Osteoblast (primary cell): ENCODE measurements around the gene ANKS6. TPM values are rescaled to one million over a fixed set of nuclear protein-coding genes. Genes with fewer than 3 reads are reported as not detected.

Source experiments
- DNase-seq: peaks from one replicate; pipeline ENCODE4 v3.0.0; 2011; ENCODE audit warnings: low spot score, mixed read lengths; ENCODE audit not compliant: insufficient read length; ENCODE audit errors: missing footprints
- H2AFZ ChIP-seq: 2 replicates; pipeline ENCODE4 v1.6.0; 2011; ENCODE audit warnings: mild to moderate bottlenecking, low read length
- H3K27ac ChIP-seq: 2 replicates; pipeline ENCODE4 v1.5.1; 2011; ENCODE audit warnings: mild to moderate bottlenecking, low read depth, low read length, moderate library complexity
- H3K27me3 ChIP-seq: 2 replicates; pipeline ENCODE4 v1.6.0; 2012; ENCODE audit warnings: mild to moderate bottlenecking, control low read depth, inconsistent platforms, low read length, moderate library complexity; ENCODE audit not compliant: insufficient read depth
- H3K36me3 ChIP-seq: 2 replicates; pipeline ENCODE4 v1.5.1; 2011; ENCODE audit warnings: mild to moderate bottlenecking, low read length, control low read depth, moderate library complexity; ENCODE audit not compliant: insufficient read depth
- H3K4me1 ChIP-seq: 2 replicates; pipeline ENCODE4 v1.5.1; 2011; ENCODE audit warnings: mild to moderate bottlenecking, low read length, control low read depth, moderate library complexity; ENCODE audit not compliant: insufficient read depth
- H3K4me2 ChIP-seq: 2 replicates; pipeline ENCODE4 v1.6.0; 2011; ENCODE audit warnings: mild to moderate bottlenecking, low read length; ENCODE audit not compliant: insufficient read depth
- H3K4me3 ChIP-seq: fragments of 200-600 bp; sonication (generic); 3 replicates; pipeline ENCODE4 v1.5.1; 2012; ENCODE audit warnings: mild to moderate bottlenecking, low read length, inconsistent platforms; ENCODE audit not compliant: insufficient read depth
- H3K79me2 ChIP-seq: 2 replicates; pipeline ENCODE4 v1.6.0; 2012; ENCODE audit warnings: mild to moderate bottlenecking, low read length, control low read depth, inconsistent platforms; ENCODE audit not compliant: insufficient read depth
- H3K9me3 ChIP-seq: 2 replicates; pipeline ENCODE4 v1.5.1; 2011; ENCODE audit warnings: low read depth, low read length, control low read depth
- H4K20me1 ChIP-seq: 2 replicates; pipeline ENCODE4 v1.6.0; 2012; ENCODE audit warnings: mild to moderate bottlenecking, low read length, control low read depth; ENCODE audit not compliant: insufficient read depth
- CTCF ChIP-seq: IDR thresholded peaks from 2 replicates; pipeline ENCODE4 v1.5.1; 2011; ENCODE audit warnings: mild to moderate bottlenecking, low read depth, low read length, moderate library complexity; ENCODE audit errors: extremely low read depth
- total RNA-seq: library from RNA; depleted of rRNA; stranded (reverse); fragments of >200 nt; gene quantifications from 2 replicates; pipeline ENCODE4 v1.2.3, GENCODE V29; 2012

Gene ANKS6
- total RNA-seq, 1 donor = 21.7 TPM

- H3K4me1 ChIP-seq = no peaks in the 10 kb centered on the region
- H3K27ac ChIP-seq = no peak within 1 kb of the TSS
- DNase-seq = peak; percentile 82
- no peaks in the 10 kb centered on the region for H3K9me3 ChIP-seq
- H3K27me3 ChIP-seq = peaks cover 63% of the 10 kb centered on the region
- H2AFZ ChIP-seq = no peak within 1 kb of the TSS
- TF ChIP-seq CTCF = no peak
- no peaks in the 10 kb centered on the region for H3K36me3 ChIP-seq
- H3K4me2 ChIP-seq = no peak within 1 kb of the TSS
- peak within 1 kb of the TSS; percentile 19 for H3K4me3 ChIP-seq
- no peaks in the 10 kb centered on the region for H3K79me2 ChIP-seq
- H4K20me1 ChIP-seq = no peaks in the 10 kb centered on the region
These were observed 87.1 kb downstream of the ANKS6 start, which contains the start of gene GABBR2 for GRCh38 chr9:98708933-98709911. GABBR2 (minus strand) TSS chr9:98708935; CDS start chr9:98708737, 198 bp downstream.

- Histone ChIP-seq H3K27ac (no peak overlapping the region), H3K27me3 (peaks cover 64% of the 10 kb centered on the region), H3K36me3 (no peaks in the 10 kb centered on the region), H3K79me2 (no peaks in the 10 kb centered on the region), H4K20me1 (no peaks in the 10 kb centered on the region), H2AFZ (no peak overlapping the region), H3K4me3 (peak overlapping the region; percentile 19), H3K4me2 (no peak overlapping the region), H3K4me1 (no peaks in the 10 kb centered on the region), H3K9me3 (no peaks in the 10 kb centered on the region)
- peak; percentile 75 for DNase-seq
- no peak for TF ChIP-seq CTCF
These were observed 88.0 kb downstream of the ANKS6 start for GRCh38 chr9:98708103-98708932.

GRCh38 chr9:98707166-98708102 is 88.9 kb downstream of the ANKS6 start:
- H2AFZ ChIP-seq = peak overlapping the region; percentile 51

More at GRCh38 chr9:98707166-98708102, 88.9 kb downstream of the ANKS6 start:
- H3K4me3 ChIP-seq = peak overlapping the region; percentile 42
- DNase-seq = peak; percentile 95
- H3K79me2 ChIP-seq = no peaks in the 10 kb centered on the region
- H3K4me1 ChIP-seq = no peaks in the 10 kb centered on the region
- peak overlapping the region; percentile 57 for H3K4me2 ChIP-seq
- H3K27ac ChIP-seq = no peak overlapping the region
- H3K36me3 ChIP-seq = no peaks in the 10 kb centered on the region
- peaks cover 67% of the 10 kb centered on the region for H3K27me3 ChIP-seq
- H3K9me3 ChIP-seq = no peaks in the 10 kb centered on the region
- no peaks in the 10 kb centered on the region for H4K20me1 ChIP-seq
- peak; percentile 54 for TF ChIP-seq CTCF
